Heart left ventricle (tissue), 13 donors: Measurements from ENCODE around the gene HOXB4.

Experiments
- CTCF ChIP-seq, 12 donors: fragments of 200-600 bp; sonication (generic) in 4 of 12; IDR thresholded peaks; one replicate each; pipeline versions ENCODE4 v1.5.0 to v1.8.0; 2018 to 2022; ENCODE audit warnings: antibody characterized with exemption in 12 of 12, mild to moderate bottlenecking in 5 of 12
- POLR2A ChIP-seq, 2 donors: fragments of 450-650 bp; IDR thresholded peaks; one replicate each; pipeline ENCODE4 v1.6.1; 2017; ENCODE audit warnings: antibody characterized with exemption in 2 of 2, mild to moderate bottlenecking in 2 of 2, moderate library complexity in 2 of 2
- donor health status: ischemic (EF 13 %, LVEDD 7.1; RV severe dilation, severe dysfunction).
- donor health status: DM: no; HTN: yes; CAD: no.
- donor health status: DM: no; HTN: no; CAD: no.
- donor health status: ischemic (EF 25% LVEDD 6.9; RV normal size, moderate dysfunction).
- donor health status: ischemic (EF 25% LVEDD 5.7; RV mildly dilated, moderate dysfunction).
- donor health status: ischemic (EF 35%, LVEDD 5.7; RV mildly dilated, moderate dysfunction).
- donor health status: nonischemic (EF 11% LVEDD 7.7; RV severe dilation, severe dysfunction).
- donor health status: DM: yes; HTN: yes; CAD: no.
- donor health status: PGD.
- donor health status: ischemic (EF 29% LVEDD 5.4; RV normal size, mild dysfunction).
- donor health status: nonischemic (EF 23%, LVEDD 6.1; RV moderate dilation, normal function).

DNA sequence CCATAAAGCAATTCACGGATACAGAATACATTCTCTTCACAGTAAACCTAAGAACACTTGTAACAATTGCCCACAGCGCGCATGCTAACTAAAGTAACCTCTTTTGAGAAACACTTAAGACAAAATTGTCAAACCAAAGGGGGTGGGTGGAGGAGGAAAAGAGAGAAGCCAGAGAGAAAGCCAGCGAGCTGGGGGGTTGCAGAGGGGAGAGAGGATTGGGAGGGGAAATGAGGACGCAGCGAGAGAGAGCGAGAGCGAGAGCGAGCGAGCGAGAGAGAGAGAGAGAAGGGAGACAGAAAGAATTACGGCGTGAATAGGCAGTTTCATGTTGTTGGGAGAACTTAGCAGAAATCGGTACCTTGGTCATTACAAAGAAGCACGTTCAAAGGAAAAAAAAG lies 34.3 kb upstream of the HOXB4 start:
- TF ChIP-seq CTCF (IDR thresholded peaks at IDR 0.05): no peak
- no peak for TF ChIP-seq POLR2A (IDR thresholded peaks at IDR 0.05)
